ENCODE results near the gene ZMAT3. TPM values are rescaled to one million over a fixed set of nuclear protein-coding genes. Genes with fewer than 3 reads are reported as not detected.

ZMAT3 gene
- total and polyA plus RNA-seq, 2 of the 13 experiments (the other 11 are each of a cell fraction or from before 2014, with no cell fraction given), result 11.4 to 11.7 TPM

DNA sequence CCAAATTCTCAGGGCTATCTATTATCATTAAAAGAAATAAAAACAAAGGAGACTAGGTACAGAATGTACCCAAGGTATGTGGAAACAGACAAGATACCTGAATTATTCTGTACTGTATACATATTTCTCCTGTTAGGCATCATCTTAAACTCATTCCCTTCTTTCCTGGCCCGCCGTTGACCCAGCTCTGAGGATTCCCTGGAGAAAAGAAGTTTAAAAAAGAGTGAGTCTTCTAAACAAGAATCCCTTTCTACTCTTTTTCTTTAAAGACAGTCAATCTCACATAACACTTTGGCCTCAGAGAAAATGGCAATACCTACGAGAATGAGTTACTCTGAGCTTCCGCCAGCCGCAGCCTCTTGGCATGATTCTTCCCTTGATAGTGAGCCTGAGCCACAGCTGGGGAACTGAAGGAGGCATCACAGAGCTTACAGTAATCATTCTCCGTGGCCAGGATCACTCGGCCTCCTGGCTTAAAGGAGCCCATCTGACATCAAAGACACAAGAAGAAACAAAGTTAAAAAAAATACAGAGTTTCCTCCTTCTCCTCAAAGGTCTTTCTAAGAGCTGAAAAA is 44.2 kb downstream of the ZMAT3 start:
- POLR2A ChIA-PET, result no interaction called here
- in situ Hi-C loops (cut with HindIII; ENCODE audit: extremely low pct_ligation_motif_present, low pct_unique_long_range_greater_than_20kb), result no loop called here
- Histone ChIP-seq H3K27me3 (ENCODE audit: control insufficient read depth in 1 of 2, insufficient read depth in 2 of 2, low read length in 2 of 2) (no peaks in the 10 kb centered on the region), H3K9me3 (ENCODE audit: low read length) (no peaks in the 10 kb centered on the region), H3K27ac (ENCODE audit: extremely low read length, insufficient read depth, low read length) (no peak overlapping the region), H2AFZ (ENCODE audit: low read length) (no peak overlapping the region), H3K4me1 (ENCODE audit: insufficient read depth, low read length) (no peaks in the 10 kb centered on the region), H3K9ac (ENCODE audit: insufficient read depth, low read depth, low read length) (no peak overlapping the region), H3K36me3 (replicated peaks in 1 of 2; ENCODE audit: control insufficient read depth in 1 of 2, insufficient read depth in 2 of 2, low read length in 2 of 2) (peaks cover 2 to 9% of the 10 kb centered on the region in 2 experiments), H3K79me2 (ENCODE audit: insufficient read depth, low read length) (no peaks in the 10 kb centered on the region), H4K20me1 (ENCODE audit: insufficient read depth, low read length) (no peaks in the 10 kb centered on the region), H3K4me3 (replicated peaks in 1 of 3; ENCODE audit: insufficient read depth in 1 of 3, low read depth in 2 of 3, low read length in 3 of 3) (no peak overlapping the region), H3K4me2 (ENCODE audit: low read depth, low read length) (no peak overlapping the region)
- TF ChIP-seq RXRA (CRISPR knock-in tag; IDR thresholded peaks at IDR 0.05), result no peak
- TF ChIP-seq, protein P1, sequence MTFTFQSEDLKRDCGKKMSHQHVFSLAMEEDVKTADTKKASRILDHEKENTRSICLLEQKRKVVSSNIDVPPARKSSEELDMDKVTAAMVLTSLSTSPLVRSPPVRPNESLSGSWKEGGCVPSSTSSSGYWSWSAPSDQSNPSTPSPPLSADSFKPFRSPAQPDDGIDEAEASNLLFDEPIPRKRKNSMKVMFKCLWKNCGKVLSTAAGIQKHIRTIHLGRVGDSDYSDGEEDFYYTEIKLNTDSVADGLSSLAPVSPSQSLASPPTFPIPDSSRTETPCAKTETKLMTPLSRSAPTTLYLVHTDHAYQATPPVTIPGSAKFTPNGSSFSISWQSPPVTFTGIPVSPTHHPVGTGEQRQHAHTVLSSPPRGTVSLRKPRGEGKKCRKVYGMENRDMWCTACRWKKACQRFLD (CRISPR knock-in tag; IDR thresholded peaks at IDR 0.05; ENCODE audit: borderline replicate concordance), result no peak
- no peak for TF ChIP-seq ZNF33B (CRISPR knock-in tag; IDR thresholded peaks at IDR 0.05)
- TF ChIP-seq NR2C2 (CRISPR knock-in tag; IDR thresholded peaks at IDR 0.05; ENCODE audit: borderline replicate concordance), result no peak
- no peak for TF ChIP-seq GATAD1 (CRISPR knock-in tag; IDR thresholded peaks at IDR 0.05)
- no peak for TF ChIP-seq POGZ (CRISPR knock-in tag; IDR thresholded peaks at IDR 0.05)
- no peak for TF ChIP-seq SMAD1 (CRISPR knock-in tag; IDR thresholded peaks at IDR 0.05; ENCODE audit: borderline replicate concordance, low read depth)
- TF ChIP-seq ZNF207 (IDR thresholded peaks at IDR 0.05; ENCODE audit: borderline replicate concordance), result no peak
- TF ChIP-seq JUN (CRISPR knock-in tag; IDR thresholded peaks at IDR 0.05), result no peak
- no peak for TF ChIP-seq JARID2 (CRISPR knock-in tag; IDR thresholded peaks at IDR 0.05; ENCODE audit: insufficient replicate concordance)
- TF ChIP-seq, protein P2, sequence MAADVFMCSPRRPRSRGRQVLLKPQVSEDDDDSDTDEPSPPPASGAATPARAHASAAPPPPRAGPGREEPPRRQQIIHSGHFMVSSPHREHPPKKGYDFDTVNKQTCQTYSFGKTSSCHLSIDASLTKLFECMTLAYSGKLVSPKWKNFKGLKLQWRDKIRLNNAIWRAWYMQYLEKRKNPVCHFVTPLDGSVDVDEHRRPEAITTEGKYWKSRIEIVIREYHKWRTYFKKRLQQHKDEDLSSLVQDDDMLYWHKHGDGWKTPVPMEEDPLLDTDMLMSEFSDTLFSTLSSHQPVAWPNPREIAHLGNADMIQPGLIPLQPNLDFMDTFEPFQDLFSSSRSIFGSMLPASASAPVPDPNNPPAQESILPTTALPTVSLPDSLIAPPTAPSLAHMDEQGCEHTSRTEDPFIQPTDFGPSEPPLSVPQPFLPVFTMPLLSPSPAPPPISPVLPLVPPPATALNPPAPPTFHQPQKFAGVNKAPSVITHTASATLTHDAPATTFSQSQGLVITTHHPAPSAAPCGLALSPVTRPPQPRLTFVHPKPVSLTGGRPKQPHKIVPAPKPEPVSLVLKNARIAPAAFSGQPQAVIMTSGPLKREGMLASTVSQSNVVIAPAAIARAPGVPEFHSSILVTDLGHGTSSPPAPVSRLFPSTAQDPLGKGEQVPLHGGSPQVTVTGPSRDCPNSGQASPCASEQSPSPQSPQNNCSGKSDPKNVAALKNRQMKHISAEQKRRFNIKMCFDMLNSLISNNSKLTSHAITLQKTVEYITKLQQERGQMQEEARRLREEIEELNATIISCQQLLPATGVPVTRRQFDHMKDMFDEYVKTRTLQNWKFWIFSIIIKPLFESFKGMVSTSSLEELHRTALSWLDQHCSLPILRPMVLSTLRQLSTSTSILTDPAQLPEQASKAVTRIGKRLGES (CRISPR knock-in tag; IDR thresholded peaks at IDR 0.05; ENCODE audit: borderline replicate concordance), result no peak
- TF ChIP-seq HOXD1 (CRISPR knock-in tag; IDR thresholded peaks at IDR 0.05), result no peak
- TF ChIP-seq ZNF724P (CRISPR knock-in tag; IDR thresholded peaks at IDR 0.05; ENCODE audit: borderline replicate concordance), result no peak
- TF ChIP-seq, protein P3, sequence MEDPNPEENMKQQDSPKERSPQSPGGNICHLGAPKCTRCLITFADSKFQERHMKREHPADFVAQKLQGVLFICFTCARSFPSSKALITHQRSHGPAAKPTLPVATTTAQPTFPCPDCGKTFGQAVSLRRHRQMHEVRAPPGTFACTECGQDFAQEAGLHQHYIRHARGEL (CRISPR knock-in tag; IDR thresholded peaks at IDR 0.05), result no peak
- no peak for TF ChIP-seq RARA (CRISPR knock-in tag; IDR thresholded peaks at IDR 0.05)
- TF ChIP-seq FOXK2 (IDR thresholded peaks at IDR 0.05), result no peak
- TF ChIP-seq HOXA5 (CRISPR knock-in tag; IDR thresholded peaks at IDR 0.05), result no peak
- no peak for TF ChIP-seq NFRKB (IDR thresholded peaks at IDR 0.05)
- no peak for TF ChIP-seq MIER2 (CRISPR knock-in tag; IDR thresholded peaks at IDR 0.05)
- no peak for TF ChIP-seq ZNF850 (CRISPR knock-in tag; conservative IDR thresholded peaks at IDR 0.05)
- ATAC-seq (no peak), DNase-seq (ENCODE audit: low spot score) (no peak), FAIRE-seq (no peak)
- 97% methylated on average over 7 of the region's 7 CpGs for WGBS (ENCODE audit: low lambda C conversion rate)
- intact Hi-C loops (cut with micrococcal nuclease; ENCODE audit: unreplicated experiment), result no loop called here
- CTCF ChIA-PET (ENCODE audit: low intra/inter-chr PET ratio, low total read pairs), result no interaction called here
- BruUV-seq (replicated peaks), result no TSS peak
